MM.1S (cell line): ENCODE measurements around the gene LRFN2.

ENCODE experiments used
- DNase-seq: peaks from one replicate; pipeline ENCODE4 v3.0.0-alpha.2; 2015
- H2AFZ ChIP-seq: fragments of 300-600 bp; sonication (generic); 2 replicates; pipeline ENCODE4 v1.6.0; 2016; ENCODE audit warnings: antibody characterized with exemption, low read length
- H3F3A ChIP-seq: fragments of 300-600 bp; sonication (generic); 2 replicates; pipeline ENCODE4 v1.6.1; 2016; ENCODE audit warnings: mild to moderate bottlenecking, antibody characterized with exemption, low read length, moderate library complexity, mixed read lengths; ENCODE audit not compliant: insufficient read depth
- H3K27ac ChIP-seq: fragments of 300-600 bp; sonication (generic); 2 replicates; pipeline ENCODE4 v1.5.1; 2016; ENCODE audit warnings: mild to moderate bottlenecking, low read length
- H3K27me3 ChIP-seq: fragments of 300-600 bp; sonication (generic); replicated peaks from 2 replicates; pipeline ENCODE4 v1.6.0; 2016; ENCODE audit warnings: low read length; ENCODE audit not compliant: insufficient read depth
- H3K36me3 ChIP-seq: fragments of 300-600 bp; sonication (generic); replicated peaks from 2 replicates; pipeline ENCODE4 v1.6.1; 2016; ENCODE audit warnings: mild to moderate bottlenecking, low read length, mixed read lengths; ENCODE audit not compliant: insufficient read depth
- H3K4me1 ChIP-seq: fragments of 300-600 bp; sonication (generic); 2 replicates; pipeline ENCODE4 v1.6.1; 2016; ENCODE audit warnings: low read length, mixed read lengths
- H3K4me2 ChIP-seq: fragments of 300-600 bp; sonication (generic); 2 replicates; pipeline ENCODE4 v1.6.0; 2016; ENCODE audit warnings: low read depth, low read length
- H3K4me3 ChIP-seq: fragments of 300-600 bp; sonication (generic); 2 replicates; pipeline ENCODE4 v1.5.1; 2016; ENCODE audit warnings: low read length, mixed read lengths
- H3K79me2 ChIP-seq: fragments of 300-600 bp; sonication (generic); 2 replicates; pipeline ENCODE4 v1.6.1; 2016; ENCODE audit warnings: mixed run types, low read length, mixed read lengths
- H3K9ac ChIP-seq: fragments of 300-600 bp; sonication (generic); 2 replicates; pipeline ENCODE4 v1.6.1; 2016; ENCODE audit warnings: low read length, mixed read lengths
- H3K9me2 ChIP-seq: fragments of 300-600 bp; sonication (generic); replicated peaks from 2 replicates; pipeline ENCODE4 v1.6.1; 2016; ENCODE audit warnings: mild to moderate bottlenecking, low read length, mixed read lengths; ENCODE audit not compliant: insufficient read depth
- H3K9me3 ChIP-seq: fragments of 300-600 bp; sonication (generic); replicated peaks from 2 replicates; pipeline ENCODE4 v1.6.1; 2016; ENCODE audit warnings: mild to moderate bottlenecking, low read length, mixed read lengths; ENCODE audit not compliant: insufficient read depth
- H4K20me1 ChIP-seq: fragments of 300-600 bp; sonication (generic); 2 replicates; pipeline ENCODE4 v1.6.1; 2016; ENCODE audit warnings: mild to moderate bottlenecking, low read length, moderate library complexity, mixed read lengths; ENCODE audit not compliant: insufficient read depth
- EZH2 ChIP-seq: fragments of 300-600 bp; sonication (generic); optimal IDR thresholded peaks from 2 replicates; pipeline ENCODE3; 2017; ENCODE audit warnings: low read depth, mild to moderate bottlenecking, antibody characterized with exemption, low read length, mixed read lengths
- EZH2phosphoT487 ChIP-seq: fragments of 300-600 bp; sonication (generic); IDR thresholded peaks from 2 replicates; pipeline ENCODE4 v1.6.1; 2018; ENCODE audit warnings: antibody characterized with exemption, low read length
- TF ChIP-seq, protein P1 (sequence below): fragments of 300-600 bp; sonication (generic); IDR thresholded peaks from 2 replicates; pipeline ENCODE4 v1.5.1; 2016; ENCODE audit warnings: antibody characterized with exemption, low read length, mixed read lengths

LRFN2 gene

DNA sequence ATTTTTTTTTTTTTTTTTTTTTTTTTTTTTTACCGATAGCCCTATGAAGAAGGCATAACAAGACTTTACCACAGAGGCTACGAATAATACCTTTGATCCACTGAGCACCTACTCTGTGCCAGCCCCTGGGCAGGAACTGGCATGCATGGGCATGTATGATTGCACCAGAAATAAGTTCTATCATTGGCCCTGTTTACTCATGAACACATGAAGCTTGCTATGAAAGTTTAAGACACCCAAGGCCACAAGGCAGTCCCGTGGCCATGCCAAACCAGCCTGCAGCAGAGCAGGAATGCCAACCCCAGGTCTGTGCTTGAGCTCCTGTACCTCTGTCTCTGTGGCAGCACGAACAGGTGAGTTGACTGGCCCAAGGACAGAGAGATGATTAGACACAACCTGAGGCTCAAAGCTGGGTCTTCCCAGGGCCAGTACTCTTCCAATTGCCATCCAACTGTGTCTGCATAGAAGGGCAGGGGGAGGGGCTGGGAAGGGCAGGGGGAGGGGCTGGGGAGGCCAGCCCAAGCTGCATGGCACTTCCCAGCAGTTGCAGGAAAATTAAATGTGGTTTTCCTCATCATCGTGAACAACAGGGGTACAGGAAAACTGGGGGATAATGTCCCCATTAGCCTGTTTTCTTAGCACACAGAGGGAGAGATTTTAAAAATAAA, 63.5 kb downstream of the LRFN2 start:
- Histone ChIP-seq H3K9ac (no peak overlapping the region), H3K27me3 (no peaks in the 10 kb centered on the region), H3K4me1 (no peaks in the 10 kb centered on the region), H3F3A (no peaks in the 10 kb centered on the region), H2AFZ (no peak overlapping the region), H3K36me3 (no peaks in the 10 kb centered on the region), H3K27ac (no peak overlapping the region), H3K4me2 (no peak overlapping the region), H4K20me1 (no peaks in the 10 kb centered on the region), H3K4me3 (no peak overlapping the region), H3K9me3 (no peaks in the 10 kb centered on the region), H3K9me2 (no peaks in the 10 kb centered on the region), H3K79me2 (no peaks in the 10 kb centered on the region)
- DNase-seq, result no peak
- TF ChIP-seq EZH2, result no peak
- TF ChIP-seq, protein P1, sequence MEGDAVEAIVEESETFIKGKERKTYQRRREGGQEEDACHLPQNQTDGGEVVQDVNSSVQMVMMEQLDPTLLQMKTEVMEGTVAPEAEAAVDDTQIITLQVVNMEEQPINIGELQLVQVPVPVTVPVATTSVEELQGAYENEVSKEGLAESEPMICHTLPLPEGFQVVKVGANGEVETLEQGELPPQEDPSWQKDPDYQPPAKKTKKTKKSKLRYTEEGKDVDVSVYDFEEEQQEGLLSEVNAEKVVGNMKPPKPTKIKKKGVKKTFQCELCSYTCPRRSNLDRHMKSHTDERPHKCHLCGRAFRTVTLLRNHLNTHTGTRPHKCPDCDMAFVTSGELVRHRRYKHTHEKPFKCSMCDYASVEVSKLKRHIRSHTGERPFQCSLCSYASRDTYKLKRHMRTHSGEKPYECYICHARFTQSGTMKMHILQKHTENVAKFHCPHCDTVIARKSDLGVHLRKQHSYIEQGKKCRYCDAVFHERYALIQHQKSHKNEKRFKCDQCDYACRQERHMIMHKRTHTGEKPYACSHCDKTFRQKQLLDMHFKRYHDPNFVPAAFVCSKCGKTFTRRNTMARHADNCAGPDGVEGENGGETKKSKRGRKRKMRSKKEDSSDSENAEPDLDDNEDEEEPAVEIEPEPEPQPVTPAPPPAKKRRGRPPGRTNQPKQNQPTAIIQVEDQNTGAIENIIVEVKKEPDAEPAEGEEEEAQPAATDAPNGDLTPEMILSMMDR, result no peak
- TF ChIP-seq EZH2phosphoT487, result no peak

DNA sequence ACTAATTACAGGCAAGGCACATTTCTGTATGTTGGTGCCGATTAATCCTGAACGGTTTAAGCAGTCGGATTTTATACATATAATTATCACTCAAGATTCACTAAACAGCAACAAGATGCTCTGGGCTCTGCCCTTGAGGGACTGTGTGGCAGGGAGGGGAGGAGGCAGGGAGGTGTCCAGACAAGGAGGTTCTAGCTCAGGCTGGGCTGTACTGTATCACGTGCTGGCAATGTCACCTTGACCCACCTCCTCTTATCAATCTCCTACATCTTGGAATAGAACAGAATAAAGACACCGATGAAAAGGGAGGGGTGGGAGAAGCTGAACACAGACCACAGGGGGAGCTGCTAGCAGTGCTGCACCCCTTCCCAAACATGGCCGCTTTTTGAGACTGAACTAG, 65.7 kb downstream of the LRFN2 start:
- H3K4me3 ChIP-seq, result no peak overlapping the region
- TF ChIP-seq, protein P1, result no peak
- no peak for TF ChIP-seq EZH2phosphoT487
- no peak for TF ChIP-seq EZH2

DNA sequence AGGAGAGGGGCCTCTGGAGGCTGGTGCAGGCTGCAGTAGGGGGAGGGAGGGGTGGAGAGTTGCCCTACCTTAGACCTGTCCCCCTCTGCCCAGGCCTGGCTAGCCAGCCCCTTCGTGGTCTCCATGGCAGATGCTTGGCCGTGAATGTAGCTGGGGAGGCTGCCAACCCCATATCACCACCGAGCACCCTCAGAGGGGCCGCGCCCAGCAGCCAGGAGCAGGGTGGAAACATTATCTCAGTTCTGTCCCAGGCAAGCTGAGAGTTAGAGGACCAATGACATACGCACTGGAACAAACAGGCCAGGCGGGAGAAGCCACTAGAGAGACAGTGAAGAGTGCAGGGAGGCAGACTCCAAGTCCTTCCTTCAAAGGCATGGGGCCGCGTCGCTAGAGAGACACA, 66.5 kb downstream of the LRFN2 start:
- Histone ChIP-seq H3K4me3 (no peak overlapping the region), H3K27me3 (no peaks in the 10 kb centered on the region), H3K36me3 (no peaks in the 10 kb centered on the region), H3K9me2 (no peaks in the 10 kb centered on the region), H4K20me1 (no peaks in the 10 kb centered on the region), H3K79me2 (no peaks in the 10 kb centered on the region), H3F3A (no peaks in the 10 kb centered on the region), H3K4me1 (no peaks in the 10 kb centered on the region), H2AFZ (no peak overlapping the region), H3K9me3 (no peaks in the 10 kb centered on the region), H3K9ac (no peak overlapping the region), H3K27ac (no peak overlapping the region), H3K4me2 (no peak overlapping the region)
- no peak for DNase-seq
- no peak for TF ChIP-seq EZH2phosphoT487
- TF ChIP-seq, protein P1, result no peak
- no peak for TF ChIP-seq EZH2

More for the DNA sequence above, 65.7 kb downstream of the LRFN2 start:
- Histone ChIP-seq H3K36me3 (no peaks in the 10 kb centered on the region), H3K79me2 (no peaks in the 10 kb centered on the region), H3K27ac (no peak overlapping the region), H3F3A (no peaks in the 10 kb centered on the region), H3K9ac (no peak overlapping the region), H3K9me3 (no peaks in the 10 kb centered on the region), H3K27me3 (no peaks in the 10 kb centered on the region), H2AFZ (no peak overlapping the region), H4K20me1 (no peaks in the 10 kb centered on the region), H3K4me2 (no peak overlapping the region), H3K9me2 (no peaks in the 10 kb centered on the region), H3K4me1 (no peaks in the 10 kb centered on the region)
- no peak for DNase-seq
